Measurements from ENCODE around the gene PGF. TPM values are rescaled to one million over a fixed set of nuclear protein-coding genes. Genes with fewer than 3 reads are reported as not detected.

The PGF gene
- total and polyA plus RNA-seq, 4 donors: 3.0 to 10.0 (median 6.8) TPM

DNA sequence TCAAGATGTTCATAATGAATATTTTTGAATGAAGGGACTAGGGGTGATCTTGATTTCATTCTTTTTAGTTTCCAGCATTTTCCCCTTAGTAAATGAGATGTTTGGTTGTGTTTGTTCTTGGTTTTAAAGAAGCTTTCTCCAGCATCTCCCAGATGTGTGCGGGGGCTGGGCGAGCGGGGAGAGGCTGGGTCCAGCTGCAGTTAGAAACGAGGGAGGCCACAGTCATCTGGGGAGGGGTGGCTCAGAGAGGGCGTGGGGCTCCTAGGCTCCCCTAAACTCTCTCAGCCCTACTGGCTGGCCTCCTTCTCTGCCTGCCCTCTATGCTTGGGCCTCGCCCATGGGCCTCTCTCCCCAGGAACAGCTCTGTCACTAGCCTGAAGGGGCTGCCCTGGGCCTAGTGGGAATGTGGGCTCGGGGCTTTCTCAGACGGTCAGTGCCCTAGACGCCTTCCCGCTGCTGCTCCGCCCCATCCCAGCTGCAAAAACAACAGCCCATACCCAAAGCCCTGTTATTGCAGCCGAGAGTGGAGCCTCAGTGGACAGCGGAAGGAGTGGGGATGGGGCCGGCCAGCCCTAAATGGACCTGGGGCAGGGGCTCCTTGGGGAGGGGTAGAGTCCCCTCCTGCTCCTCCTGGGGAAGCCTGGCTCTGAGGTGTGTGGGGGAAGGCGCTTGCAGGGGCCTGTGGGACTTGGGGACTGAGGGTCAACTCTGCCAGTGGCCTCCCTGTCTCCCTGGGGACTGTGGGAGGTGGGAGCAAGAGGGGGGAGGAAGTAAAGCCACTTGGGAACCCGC is 29.0 kb upstream of the PGF start:
- Histone ChIP-seq H3K9me3 (ENCODE audit: control insufficient read depth in 4 of 4, insufficient read depth in 3 of 4, low read length in 3 of 4) (no peaks in the 10 kb centered on the region), H3K9ac (ENCODE audit: insufficient read depth in 1 of 2, low read length in 2 of 2) (no peak overlapping the region), H3K27ac (ENCODE audit: low read depth in 1 of 2, low read length in 1 of 2) (no peak overlapping the region), H3K4me3 (no peak overlapping the region), H3K4me1 (ENCODE audit: control insufficient read depth in 5 of 5, insufficient read depth in 5 of 5, low read length in 5 of 5) (peaks cover 0 to 31% (median 12%) of the 10 kb centered on the region in 5 donors), H3K27me3 (ENCODE audit: control insufficient read depth in 3 of 3, insufficient read depth in 3 of 3, low read length in 2 of 3) (no peaks in the 10 kb centered on the region), H3K36me3 (ENCODE audit: control insufficient read depth in 4 of 4, insufficient read depth in 4 of 4, low read length in 4 of 4) (no peaks in the 10 kb centered on the region)
- TF ChIP-seq, protein P1, sequence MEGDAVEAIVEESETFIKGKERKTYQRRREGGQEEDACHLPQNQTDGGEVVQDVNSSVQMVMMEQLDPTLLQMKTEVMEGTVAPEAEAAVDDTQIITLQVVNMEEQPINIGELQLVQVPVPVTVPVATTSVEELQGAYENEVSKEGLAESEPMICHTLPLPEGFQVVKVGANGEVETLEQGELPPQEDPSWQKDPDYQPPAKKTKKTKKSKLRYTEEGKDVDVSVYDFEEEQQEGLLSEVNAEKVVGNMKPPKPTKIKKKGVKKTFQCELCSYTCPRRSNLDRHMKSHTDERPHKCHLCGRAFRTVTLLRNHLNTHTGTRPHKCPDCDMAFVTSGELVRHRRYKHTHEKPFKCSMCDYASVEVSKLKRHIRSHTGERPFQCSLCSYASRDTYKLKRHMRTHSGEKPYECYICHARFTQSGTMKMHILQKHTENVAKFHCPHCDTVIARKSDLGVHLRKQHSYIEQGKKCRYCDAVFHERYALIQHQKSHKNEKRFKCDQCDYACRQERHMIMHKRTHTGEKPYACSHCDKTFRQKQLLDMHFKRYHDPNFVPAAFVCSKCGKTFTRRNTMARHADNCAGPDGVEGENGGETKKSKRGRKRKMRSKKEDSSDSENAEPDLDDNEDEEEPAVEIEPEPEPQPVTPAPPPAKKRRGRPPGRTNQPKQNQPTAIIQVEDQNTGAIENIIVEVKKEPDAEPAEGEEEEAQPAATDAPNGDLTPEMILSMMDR (IDR thresholded peaks at IDR 0.05; ENCODE audit: control extremely low read depth, extremely low read depth): no peak
- 88 to 91% methylated on average over 16 of the region's 16 CpGs for WGBS, 2 donors
- ATAC-seq (ENCODE audit: insufficient read depth, low FRiP score): no peak
- DNase-seq: no peak

DNA sequence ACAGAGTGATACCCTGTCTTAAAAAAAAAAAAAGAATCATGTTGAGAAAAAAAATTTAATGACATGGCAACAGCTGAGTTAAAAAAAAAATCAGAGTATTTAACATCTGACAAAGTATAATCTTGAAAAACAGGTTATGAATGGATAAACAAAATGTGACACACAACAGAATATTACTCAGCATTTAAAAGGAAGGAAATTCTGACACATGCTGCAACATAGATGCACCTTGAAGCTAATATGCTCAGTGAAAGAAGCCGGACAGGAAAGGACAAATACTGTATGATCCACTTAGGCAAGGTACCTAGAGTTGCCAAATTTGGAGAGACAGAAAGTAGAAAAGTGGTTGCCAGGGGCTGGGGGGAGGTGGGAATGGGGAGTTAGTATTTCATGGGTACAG is 27.9 kb upstream of the PGF start:
- peaks cover 0 to 41% (median 10%) of the 10 kb centered on the region in 5 donors for H3K4me1 ChIP-seq (ENCODE audit: control insufficient read depth in 5 of 5, insufficient read depth in 5 of 5, low read length in 5 of 5)
- no peaks in the 10 kb centered on the region for H3K27me3 ChIP-seq (ENCODE audit: control insufficient read depth in 3 of 3, insufficient read depth in 3 of 3, low read length in 2 of 3)
- TF ChIP-seq, protein P1 (IDR thresholded peaks at IDR 0.05; ENCODE audit: control extremely low read depth, extremely low read depth): no peak
- no peak overlapping the region for H3K9ac ChIP-seq (ENCODE audit: insufficient read depth in 1 of 2, low read length in 2 of 2)
- H3K36me3 ChIP-seq (ENCODE audit: control insufficient read depth in 4 of 4, insufficient read depth in 4 of 4, low read length in 4 of 4): no peaks in the 10 kb centered on the region
- WGBS, 2 donors: 61 to 78% methylated on average over 1 of the region's 1 CpG
- H3K9me3 ChIP-seq (ENCODE audit: control insufficient read depth in 4 of 4, insufficient read depth in 3 of 4, low read length in 3 of 4): no peaks in the 10 kb centered on the region
- no peak overlapping the region for H3K4me3 ChIP-seq
- no peak for DNase-seq
- no peak for ATAC-seq (ENCODE audit: insufficient read depth, low FRiP score)
- H3K27ac ChIP-seq (ENCODE audit: low read depth in 1 of 2, low read length in 1 of 2): no peak overlapping the region

GRCh38 chr14:74982661-74983060 is 27.3 kb upstream of the PGF start:
- TF ChIP-seq, protein P1 (IDR thresholded peaks at IDR 0.05; ENCODE audit: control extremely low read depth, extremely low read depth): no peak
- Histone ChIP-seq H3K36me3 (ENCODE audit: control insufficient read depth in 4 of 4, insufficient read depth in 4 of 4, low read length in 4 of 4) (no peaks in the 10 kb centered on the region), H3K27ac (ENCODE audit: low read depth in 1 of 2, low read length in 1 of 2) (no peak overlapping the region), H3K4me1 (ENCODE audit: control insufficient read depth in 5 of 5, insufficient read depth in 5 of 5, low read length in 5 of 5) (peaks cover 0 to 48% (median 8%) of the 10 kb centered on the region in 5 donors), H3K27me3 (ENCODE audit: control insufficient read depth in 3 of 3, insufficient read depth in 3 of 3, low read length in 2 of 3) (no peaks in the 10 kb centered on the region), H3K9ac (ENCODE audit: insufficient read depth in 1 of 2, low read length in 2 of 2) (no peak overlapping the region), H3K9me3 (ENCODE audit: control insufficient read depth in 4 of 4, insufficient read depth in 3 of 4, low read length in 3 of 4) (no peaks in the 10 kb centered on the region), H3K4me3 (no peak overlapping the region)
- 80 to 89% methylated on average over 4 of the region's 4 CpGs for WGBS, 2 donors
- no peak for DNase-seq
- ATAC-seq (ENCODE audit: insufficient read depth, low FRiP score): no peak
